HCT116 (cell line): Measurements from ENCODE around the gene FOXA2.

Source experiments
- CEBPB ChIP-seq: IDR thresholded peaks from 2 replicates; pipeline ENCODE4 v1.6.1; 2012; ENCODE audit warnings: low read depth
- EGR1 ChIP-seq: IDR thresholded peaks from 2 replicates; pipeline ENCODE4 v1.6.1; 2012; ENCODE audit warnings: low read depth
- EZH2 ChIP-seq: fragments of 200-600 bp; sonication (generic); IDR thresholded peaks from 2 replicates; pipeline ENCODE4 v1.6.1; 2017; ENCODE audit warnings: antibody characterized with exemption, mixed run types
- EZH2phosphoT487 ChIP-seq: fragments of 200-600 bp; IDR thresholded peaks from 2 replicates; pipeline ENCODE4 v1.6.1; 2018; ENCODE audit warnings: antibody characterized with exemption, borderline replicate concordance
- JUND ChIP-seq: IDR thresholded peaks from 2 replicates; pipeline ENCODE4 v1.6.1; 2012
- POLR2A ChIP-seq: IDR thresholded peaks from 2 replicates; pipeline ENCODE4 v1.7.0; 2011; ENCODE audit warnings: borderline replicate concordance; ENCODE audit not compliant: insufficient read depth, insufficient read length; ENCODE audit errors: extremely low read depth
- POLR2AphosphoS5 ChIP-seq: IDR thresholded peaks from 2 replicates; pipeline ENCODE4 v1.6.1; 2011; ENCODE audit warnings: mild to moderate bottlenecking, low read depth, low read length, moderate library complexity
- RAD21 ChIP-seq: IDR thresholded peaks from 2 replicates; pipeline ENCODE4 v1.6.1; 2012; ENCODE audit warnings: low read depth, mild to moderate bottlenecking
- SP1 ChIP-seq: IDR thresholded peaks from 2 replicates; pipeline ENCODE4 v1.6.1; 2012; ENCODE audit warnings: low read depth
- ZNF274 ChIP-seq: fragments of 200-500 bp; sonication (Bioruptor generic); IDR thresholded peaks from 2 replicates; pipeline ENCODE4 v1.6.1; 2014; ENCODE audit warnings: mild to moderate bottlenecking, low read depth, low read length, inconsistent platforms
- TF ChIP-seq, protein P1 (sequence below), 3 experiments: fragments of 200-600 bp in 1 of 3; sonication (generic) in 1 of 3; IDR thresholded peaks in 2 of 3; conservative IDR thresholded peaks in 1 of 3; 2 replicates each; pipeline ENCODE4 v1.5.1; 2012 to 2017; ENCODE audit warnings: low read depth in 2 of 3, low read length in 2 of 3, antibody characterized with exemption in 1 of 3, borderline replicate concordance in 1 of 3, control low read depth in 1 of 3, mild to moderate bottlenecking in 1 of 3, mixed read lengths in 1 of 3, mixed run types in 1 of 3, moderate library complexity in 1 of 3; ENCODE audit not compliant: insufficient read depth in 1 of 3
- TF ChIP-seq, protein P2 (sequence below): IDR thresholded peaks from 2 replicates; pipeline ENCODE4 v1.6.1; 2012; ENCODE audit warnings: low read depth
- TF ChIP-seq, protein P3 (sequence below): IDR thresholded peaks from 2 replicates; pipeline ENCODE4 v1.6.1; 2011; ENCODE audit warnings: mild to moderate bottlenecking, low read length, moderate library complexity; ENCODE audit not compliant: insufficient replicate concordance; ENCODE audit errors: extremely low read depth
- TF ChIP-seq, protein P4 (sequence below): IDR thresholded peaks from 2 replicates; pipeline ENCODE4 v1.6.1; 2012

DNA sequence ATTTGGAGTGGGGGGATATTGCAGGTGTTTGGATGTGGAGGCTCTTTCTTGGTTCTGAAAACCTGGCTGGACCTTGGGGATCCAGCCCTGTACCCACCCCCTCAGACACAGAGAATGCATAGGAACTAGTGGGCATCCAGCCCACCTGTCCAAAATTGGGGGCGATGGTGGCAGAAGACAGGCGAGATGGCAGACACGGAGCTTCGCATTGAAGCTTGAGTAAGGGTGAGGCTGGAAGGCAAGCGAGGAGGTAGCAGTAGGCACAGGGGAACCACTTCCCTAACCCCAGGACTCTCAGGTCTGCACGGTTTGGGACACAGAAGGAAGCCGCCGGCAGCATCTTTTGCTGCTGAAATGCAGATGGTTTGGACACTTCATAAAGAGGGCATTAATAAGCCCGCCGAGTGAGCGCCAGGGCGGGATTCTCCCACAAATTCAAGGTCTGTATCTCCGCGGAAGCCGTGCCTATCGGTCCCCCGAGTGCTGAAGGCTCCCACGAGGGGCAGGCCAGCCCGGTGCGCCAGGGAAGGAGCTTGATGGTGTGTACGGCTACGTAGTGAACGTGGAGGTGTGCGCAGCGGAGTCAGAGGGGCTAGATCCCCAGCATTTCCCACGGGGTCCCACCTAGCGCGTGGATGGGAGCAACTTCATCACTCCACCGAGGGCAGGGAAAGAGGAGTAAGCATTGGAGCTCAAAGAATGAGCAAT lies 1.6 kb upstream of the FOXA2 start:
- no peak for TF ChIP-seq POLR2AphosphoS5
- TF ChIP-seq, protein P1, sequence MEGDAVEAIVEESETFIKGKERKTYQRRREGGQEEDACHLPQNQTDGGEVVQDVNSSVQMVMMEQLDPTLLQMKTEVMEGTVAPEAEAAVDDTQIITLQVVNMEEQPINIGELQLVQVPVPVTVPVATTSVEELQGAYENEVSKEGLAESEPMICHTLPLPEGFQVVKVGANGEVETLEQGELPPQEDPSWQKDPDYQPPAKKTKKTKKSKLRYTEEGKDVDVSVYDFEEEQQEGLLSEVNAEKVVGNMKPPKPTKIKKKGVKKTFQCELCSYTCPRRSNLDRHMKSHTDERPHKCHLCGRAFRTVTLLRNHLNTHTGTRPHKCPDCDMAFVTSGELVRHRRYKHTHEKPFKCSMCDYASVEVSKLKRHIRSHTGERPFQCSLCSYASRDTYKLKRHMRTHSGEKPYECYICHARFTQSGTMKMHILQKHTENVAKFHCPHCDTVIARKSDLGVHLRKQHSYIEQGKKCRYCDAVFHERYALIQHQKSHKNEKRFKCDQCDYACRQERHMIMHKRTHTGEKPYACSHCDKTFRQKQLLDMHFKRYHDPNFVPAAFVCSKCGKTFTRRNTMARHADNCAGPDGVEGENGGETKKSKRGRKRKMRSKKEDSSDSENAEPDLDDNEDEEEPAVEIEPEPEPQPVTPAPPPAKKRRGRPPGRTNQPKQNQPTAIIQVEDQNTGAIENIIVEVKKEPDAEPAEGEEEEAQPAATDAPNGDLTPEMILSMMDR (IDR thresholded peaks at IDR 0.05 in 2 of 3, conservative IDR thresholded peaks at IDR 0.05 in 1 of 3; ENCODE audit: borderline replicate concordance in 1 of 3, insufficient read depth in 1 of 3, low read depth in 2 of 3, low read length in 2 of 3) = no peak
- no peak for TF ChIP-seq POLR2A
- TF ChIP-seq, protein P2, sequence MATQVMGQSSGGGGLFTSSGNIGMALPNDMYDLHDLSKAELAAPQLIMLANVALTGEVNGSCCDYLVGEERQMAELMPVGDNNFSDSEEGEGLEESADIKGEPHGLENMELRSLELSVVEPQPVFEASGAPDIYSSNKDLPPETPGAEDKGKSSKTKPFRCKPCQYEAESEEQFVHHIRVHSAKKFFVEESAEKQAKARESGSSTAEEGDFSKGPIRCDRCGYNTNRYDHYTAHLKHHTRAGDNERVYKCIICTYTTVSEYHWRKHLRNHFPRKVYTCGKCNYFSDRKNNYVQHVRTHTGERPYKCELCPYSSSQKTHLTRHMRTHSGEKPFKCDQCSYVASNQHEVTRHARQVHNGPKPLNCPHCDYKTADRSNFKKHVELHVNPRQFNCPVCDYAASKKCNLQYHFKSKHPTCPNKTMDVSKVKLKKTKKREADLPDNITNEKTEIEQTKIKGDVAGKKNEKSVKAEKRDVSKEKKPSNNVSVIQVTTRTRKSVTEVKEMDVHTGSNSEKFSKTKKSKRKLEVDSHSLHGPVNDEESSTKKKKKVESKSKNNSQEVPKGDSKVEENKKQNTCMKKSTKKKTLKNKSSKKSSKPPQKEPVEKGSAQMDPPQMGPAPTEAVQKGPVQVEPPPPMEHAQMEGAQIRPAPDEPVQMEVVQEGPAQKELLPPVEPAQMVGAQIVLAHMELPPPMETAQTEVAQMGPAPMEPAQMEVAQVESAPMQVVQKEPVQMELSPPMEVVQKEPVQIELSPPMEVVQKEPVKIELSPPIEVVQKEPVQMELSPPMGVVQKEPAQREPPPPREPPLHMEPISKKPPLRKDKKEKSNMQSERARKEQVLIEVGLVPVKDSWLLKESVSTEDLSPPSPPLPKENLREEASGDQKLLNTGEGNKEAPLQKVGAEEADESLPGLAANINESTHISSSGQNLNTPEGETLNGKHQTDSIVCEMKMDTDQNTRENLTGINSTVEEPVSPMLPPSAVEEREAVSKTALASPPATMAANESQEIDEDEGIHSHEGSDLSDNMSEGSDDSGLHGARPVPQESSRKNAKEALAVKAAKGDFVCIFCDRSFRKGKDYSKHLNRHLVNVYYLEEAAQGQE = no peak
- no peak for TF ChIP-seq EZH2
- TF ChIP-seq, protein P3, sequence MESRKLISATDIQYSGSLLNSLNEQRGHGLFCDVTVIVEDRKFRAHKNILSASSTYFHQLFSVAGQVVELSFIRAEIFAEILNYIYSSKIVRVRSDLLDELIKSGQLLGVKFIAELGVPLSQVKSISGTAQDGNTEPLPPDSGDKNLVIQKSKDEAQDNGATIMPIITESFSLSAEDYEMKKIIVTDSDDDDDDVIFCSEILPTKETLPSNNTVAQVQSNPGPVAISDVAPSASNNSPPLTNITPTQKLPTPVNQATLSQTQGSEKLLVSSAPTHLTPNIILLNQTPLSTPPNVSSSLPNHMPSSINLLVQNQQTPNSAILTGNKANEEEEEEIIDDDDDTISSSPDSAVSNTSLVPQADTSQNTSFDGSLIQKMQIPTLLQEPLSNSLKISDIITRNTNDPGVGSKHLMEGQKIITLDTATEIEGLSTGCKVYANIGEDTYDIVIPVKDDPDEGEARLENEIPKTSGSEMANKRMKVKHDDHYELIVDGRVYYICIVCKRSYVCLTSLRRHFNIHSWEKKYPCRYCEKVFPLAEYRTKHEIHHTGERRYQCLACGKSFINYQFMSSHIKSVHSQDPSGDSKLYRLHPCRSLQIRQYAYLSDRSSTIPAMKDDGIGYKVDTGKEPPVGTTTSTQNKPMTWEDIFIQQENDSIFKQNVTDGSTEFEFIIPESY = no peak
- no peak for TF ChIP-seq JUND
- no peak for TF ChIP-seq EZH2phosphoT487
- no peak for TF ChIP-seq CEBPB
- TF ChIP-seq EGR1 = no peak
- no peak for TF ChIP-seq SP1
- TF ChIP-seq, protein P4, sequence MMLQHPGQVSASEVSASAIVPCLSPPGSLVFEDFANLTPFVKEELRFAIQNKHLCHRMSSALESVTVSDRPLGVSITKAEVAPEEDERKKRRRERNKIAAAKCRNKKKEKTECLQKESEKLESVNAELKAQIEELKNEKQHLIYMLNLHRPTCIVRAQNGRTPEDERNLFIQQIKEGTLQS = no peak
- TF ChIP-seq RAD21 = no peak
- no peak for TF ChIP-seq ZNF274
